Activated effector memory CD4-positive, alpha-beta T cell treated with Interleukin-2 at 50 U/mL for 16 hours (primary cell): ENCODE measurements around the gene MGST2.
"Not testable (repeated sequence)": the region's sequence is repeated elsewhere in the genome, so short reads cannot be mapped to it uniquely, and the experiment has no call there.

Source experiments
- DNase-seq: peaks from one replicate; pipeline ENCODE4 v3.0.0-alpha.2; 2020

The MGST2 gene

DNA sequence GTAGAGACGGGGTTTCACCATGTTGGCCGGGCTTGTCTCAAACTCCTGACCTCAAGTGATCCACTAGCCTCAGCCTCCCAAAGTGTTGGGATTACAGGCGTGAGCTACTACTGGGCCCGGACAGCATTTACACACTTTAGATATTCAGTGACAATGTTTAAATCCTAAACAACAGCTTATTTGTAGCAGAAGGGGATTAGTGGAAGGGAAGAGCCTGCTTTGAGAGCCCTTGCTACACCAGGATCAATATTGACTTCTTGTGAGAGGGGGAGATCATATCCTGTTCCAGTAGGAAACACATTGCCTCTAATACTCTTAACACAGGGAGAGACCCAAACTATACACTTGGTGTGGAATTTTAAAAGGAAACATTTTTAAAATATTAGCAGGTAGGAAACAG, 7.1 kb downstream of the MGST2 start:
- no peak for DNase-seq

DNA sequence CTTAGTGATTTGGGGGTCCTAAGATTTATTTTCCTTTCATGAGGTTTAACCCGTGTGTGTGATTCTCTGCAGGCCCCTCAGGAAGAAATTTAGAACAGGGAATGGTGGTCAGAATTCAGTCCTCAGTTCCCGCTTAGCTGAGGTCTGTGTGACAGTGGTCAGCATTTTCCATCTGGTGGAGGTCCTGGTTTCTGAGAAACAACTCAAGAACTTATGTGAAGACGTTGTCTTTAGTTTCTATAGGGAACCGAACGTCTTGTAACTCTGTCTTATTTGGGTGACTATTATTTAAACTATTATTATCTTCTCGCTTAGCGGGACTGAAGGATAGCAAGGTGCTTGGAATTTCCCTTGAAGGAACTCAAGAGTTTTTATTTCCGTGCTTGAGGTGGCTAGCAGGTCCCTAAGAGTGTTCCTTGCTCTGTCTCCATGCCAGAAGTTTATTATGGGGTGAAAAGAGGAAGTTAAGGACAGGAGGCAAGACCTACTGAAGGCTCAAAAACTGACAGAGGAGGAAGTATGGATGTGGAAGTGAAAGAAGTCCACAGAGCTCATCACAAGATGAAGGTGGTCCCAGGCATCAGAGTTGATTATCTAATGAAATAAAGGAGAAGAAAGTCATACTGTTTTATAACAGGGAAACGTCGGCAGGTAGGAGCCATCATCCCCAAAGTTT, 9.4 kb downstream of the MGST2 start:
- DNase-seq, result no peak

DNA sequence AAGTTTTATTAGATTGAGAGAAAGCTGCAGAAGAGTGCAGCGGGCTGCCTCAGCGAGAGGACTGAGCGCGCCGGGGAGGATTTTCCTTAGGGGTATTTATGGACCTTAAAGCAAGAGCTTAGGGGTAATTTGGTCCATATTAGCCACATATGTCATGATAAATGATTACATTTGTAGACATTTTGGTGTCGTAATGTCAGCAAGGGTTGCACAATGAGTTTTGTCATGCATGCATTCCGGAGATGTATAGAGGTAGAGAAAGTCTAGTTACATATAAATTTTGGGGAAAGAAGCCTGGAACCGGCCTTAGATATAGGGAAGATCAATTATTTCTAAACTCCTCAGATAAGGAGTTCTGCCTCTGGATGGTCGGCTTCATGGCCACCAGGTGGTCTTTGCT, 10.0 kb downstream of the MGST2 start:
- no peak for DNase-seq

DNA sequence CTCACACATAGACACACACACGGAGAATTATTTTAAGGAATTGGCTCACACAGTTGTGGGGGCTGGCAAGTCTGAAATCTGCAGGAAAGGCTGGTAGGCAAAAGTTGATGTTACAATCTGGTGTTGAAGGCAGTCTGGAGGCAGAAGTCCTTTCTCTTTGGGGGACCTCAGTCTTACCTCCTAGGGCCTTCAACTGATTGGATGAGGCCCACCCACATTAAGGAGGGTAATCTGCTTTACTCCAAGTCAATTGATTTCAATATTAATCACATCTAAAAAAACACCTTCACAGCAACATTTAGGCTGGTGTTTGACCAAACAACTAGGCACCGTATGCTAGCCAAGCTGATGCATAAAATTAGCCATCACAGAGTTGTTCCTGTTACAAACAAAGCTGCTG, 10.7 kb downstream of the MGST2 start:
- no peak for DNase-seq

DNA sequence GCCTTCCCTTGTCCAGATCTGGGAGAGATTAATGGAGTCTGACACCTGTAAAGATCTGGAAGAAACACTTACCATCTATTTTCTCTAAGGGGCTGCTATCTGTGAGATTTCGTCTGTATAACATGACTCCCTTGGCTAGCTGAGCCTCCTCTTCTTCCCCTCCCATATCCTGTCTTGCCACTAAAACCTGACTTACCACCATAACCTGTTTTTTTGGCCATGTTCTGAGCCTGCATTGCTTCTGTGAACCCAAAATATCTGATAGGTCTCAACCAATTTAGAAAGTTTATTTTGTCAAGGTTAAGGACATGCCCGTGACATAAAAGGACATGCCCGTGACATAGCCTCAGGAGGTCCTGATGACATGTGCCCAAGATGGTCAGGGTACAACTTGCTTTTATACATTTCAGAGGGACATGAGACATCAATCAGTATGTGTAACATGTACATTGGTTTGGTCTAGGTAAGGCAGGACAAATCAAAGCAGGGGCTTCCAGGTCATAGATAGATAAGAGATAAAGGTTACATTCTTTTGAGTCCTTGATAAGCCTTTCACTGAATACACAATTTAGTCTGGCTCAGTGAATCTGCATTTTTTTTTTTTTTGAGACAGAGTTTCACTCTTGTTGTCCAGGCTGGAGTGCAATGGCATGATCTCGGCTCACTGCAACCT, 11.4 kb downstream of the MGST2 start:
- DNase-seq, result no peak

DNA sequence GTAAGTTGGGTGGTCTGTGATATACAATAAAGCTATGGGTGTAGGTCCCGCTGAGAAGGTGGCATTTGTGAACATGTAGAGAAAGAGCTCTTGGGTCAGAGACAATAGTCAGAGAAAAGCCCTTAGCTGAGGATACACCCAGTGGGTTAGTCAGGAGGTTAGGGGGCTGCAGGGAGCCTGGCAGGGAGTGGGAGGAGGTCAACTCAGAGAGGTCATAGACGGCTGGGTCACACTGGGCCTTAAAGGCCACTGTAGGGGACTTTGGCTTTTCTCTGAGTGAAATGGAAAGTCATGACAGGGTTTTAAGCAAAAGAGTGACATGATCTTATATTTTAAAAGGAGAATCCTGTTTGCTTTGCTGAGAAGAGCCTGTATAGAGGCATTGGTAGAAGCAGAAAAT, 16.7 kb downstream of the MGST2 start:
- no peak for DNase-seq

DNA sequence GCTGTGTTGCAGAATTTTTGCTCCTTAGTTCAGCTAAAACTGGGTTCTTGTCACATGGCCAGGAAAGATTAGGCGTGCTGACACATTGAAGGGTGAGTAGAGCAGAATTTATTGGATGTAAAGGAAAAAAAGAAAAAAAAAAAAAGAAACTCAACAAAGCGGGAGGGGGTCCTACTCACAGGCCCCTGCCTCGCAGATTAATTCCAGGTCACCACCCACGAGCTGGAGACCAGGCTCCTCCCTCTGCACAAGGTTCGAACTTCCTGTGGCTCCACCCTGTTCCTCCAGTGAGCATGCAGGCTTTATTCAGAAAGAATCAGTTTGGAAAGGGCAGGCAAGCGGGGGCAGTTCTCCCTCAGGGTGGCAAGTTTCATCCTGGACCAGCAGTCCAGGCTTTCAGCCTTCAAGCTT, 17.1 kb downstream of the MGST2 start:
- DNase-seq, result no peak

DNA sequence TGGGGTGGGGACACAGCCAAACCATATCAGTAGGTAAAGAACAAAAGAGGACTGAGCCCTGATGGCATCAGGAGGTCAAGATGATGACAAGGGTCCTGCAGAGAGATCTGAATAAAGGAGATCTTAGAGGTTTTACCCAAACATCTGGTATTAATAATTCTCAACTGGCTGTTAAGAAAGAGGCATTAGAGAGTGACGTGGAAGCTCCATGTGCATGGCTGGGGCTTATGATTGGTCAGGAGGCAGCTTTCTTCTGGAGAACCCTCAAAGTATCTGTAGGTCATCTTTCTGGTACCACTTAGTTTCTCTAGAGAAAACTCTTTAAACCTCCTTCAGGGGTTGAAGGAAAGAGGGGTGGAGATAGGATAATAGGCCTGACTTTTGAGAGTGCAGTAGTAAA, 18.7 kb downstream of the MGST2 start:
- DNase-seq, result no peak

DNA sequence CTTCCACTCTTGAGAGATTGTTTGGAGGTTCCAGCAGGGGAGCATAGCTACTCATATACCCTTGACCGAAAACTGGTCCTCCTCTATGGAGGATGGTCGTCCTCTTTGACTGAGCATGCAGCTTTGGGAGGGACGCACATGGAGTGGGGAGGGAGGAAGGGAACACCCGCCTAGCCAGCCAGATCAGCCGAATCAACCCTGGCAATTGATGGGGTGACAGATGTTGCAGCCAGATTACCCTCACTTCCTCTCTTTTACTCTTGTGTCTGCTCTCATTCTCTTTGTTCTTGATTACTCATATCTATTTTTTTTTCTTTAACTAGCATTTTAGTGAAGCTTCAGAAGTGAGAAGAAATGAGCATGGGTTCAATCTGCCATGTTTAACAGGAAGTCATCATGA, 19.6 kb downstream of the MGST2 start:
- DNase-seq, result no peak

DNA sequence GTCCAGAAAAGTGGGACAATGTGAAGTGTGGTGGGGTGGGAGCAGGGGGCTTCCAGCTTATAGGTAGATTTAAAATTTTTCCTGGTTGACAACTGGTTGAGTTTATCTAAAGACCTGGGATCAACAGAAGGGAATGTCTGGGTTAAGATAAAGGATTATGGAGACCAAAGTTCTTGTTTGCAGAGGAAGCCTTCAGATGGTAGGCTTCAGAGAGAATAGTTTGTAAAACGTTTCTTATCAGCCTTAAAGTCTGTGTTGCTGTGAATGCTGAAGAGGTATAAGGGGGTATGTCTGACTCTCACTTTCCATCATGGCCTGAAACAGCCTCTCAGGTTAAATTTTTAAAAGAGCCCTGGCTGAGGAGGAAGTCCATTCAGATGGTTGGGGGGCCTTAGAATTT, 20.5 kb downstream of the MGST2 start:
- DNase-seq, result no peak

DNA sequence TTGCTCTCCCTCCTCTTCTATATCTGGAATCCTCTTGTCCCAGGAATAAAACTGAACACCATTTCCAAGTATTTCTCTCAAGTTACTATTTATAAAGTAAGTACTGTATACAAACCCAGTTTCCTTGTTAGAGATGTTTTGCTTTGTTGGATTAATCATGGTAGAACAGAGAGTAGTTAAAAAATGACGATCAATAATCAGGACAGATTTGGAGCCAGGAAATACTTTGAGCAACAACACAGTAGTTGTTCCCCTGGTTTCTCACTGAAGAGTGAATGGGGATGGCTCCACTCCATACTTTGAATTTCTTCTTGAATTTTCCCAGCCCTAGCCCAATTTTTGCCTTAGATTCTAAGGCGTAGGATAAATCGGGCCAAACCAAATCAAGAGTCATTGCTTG, 21.4 kb downstream of the MGST2 start:
- DNase-seq, result no peak

DNA sequence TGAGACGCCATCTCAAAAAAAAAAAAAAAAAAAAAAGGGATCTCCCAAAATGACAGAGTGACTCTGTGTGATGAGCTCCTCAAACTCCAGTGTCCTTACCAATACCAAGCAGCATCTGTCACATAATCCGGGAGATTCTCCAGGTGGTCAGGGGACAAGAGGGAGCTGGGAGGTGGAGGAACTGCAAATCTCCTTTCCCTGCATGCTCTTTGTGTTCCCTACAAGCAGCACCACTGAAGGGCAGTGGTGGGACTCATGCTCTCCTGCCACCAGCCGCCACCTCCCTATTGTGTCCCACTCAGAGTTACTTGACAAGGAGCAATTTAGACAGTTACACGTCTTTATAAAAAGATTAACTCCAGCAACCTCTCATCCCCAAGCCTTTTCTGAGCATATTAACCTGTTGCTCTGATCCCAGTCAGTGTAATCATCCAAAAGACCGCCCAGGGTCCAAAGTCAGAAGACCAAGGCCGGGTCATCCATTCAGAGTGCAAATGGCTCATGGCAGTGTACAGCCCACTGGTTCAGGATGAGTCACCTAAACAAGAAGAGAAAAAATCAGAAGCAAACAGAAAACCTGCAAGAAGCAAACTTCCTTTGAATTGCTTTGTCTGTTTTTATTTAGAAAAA, 23.6 kb downstream of the MGST2 start:
- DNase-seq, result no peak

DNA sequence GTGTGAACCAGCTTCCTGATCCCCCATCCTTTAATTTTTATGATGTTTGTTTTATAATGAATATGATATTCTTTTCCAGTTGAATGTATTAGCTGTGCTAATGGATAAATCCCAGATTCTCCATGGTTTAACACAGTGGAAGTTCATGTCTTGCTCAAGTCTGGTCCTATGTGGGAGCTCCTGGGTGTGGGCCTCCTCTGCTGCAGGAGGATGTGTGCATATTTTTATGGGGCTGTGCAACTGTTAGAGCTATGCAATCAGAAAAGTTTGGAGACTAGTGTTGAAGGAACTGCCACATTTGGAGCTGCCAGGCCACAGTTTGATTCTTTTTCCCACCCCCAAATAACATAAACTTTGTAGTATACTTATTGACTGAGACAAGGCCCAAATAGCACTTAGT, 24.8 kb downstream of the MGST2 start:
- DNase-seq, result no peak

DNA sequence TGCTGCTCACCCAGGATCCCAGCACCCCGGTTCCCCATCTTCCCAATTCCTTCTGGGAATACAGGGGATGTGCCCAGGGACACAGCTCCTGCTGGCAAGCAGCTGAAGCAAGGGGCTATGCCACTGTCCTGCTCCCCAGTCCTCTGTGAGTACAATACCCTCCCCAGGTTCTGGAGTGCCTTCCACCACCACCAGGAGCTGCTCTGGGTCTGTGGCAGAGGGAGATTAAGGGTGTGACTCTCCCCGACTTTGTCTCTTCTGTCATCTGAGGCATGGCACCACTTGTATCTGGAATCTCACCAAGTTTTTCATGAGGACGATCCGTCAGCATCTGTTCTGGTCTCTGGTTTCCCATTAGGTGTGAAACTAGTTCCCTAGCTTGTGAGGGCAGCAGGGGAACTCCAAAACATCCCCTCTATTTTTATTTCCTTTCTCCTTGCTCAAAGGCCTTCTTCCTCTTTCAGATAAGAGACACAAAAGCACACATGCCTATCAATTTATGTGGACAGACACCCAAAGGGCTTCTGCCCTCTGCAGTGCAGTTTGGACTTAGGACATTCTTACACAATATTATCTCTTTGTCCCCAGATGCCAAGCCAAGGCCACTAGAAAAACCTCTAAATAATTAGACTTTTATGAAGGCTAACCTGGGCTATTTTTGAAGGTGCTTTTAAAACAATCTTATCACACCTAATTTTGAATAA, 26.8 kb downstream of the MGST2 start:
- DNase-seq, result no peak

DNA sequence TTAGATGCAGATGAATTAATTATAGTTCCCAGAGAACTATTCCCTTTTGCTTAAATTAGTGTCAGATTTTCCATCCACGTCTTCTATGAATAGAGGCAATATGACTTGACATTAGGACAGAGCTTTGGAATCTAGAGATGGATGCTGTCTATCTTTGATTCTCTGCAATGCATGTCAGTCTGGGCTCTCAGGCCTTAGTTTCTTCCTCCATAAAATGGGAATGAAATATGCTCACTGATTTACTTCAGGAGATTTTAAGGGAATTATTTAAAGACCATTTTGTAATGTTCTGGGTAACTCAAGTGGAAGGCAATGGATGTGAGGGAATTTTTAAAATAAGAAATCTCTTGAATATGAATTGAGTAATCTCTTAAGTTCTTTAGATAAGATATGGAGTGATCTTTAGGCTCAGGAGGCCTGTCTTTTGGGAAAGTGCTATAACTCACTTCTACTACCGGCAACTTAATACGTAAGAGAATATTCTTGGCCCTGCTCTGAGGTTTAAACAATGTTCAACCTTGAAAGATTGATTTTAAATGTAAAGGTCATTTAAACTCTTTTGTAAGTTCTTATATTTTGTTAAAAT, 29.0 kb downstream of the MGST2 start:
- no peak for DNase-seq

DNA sequence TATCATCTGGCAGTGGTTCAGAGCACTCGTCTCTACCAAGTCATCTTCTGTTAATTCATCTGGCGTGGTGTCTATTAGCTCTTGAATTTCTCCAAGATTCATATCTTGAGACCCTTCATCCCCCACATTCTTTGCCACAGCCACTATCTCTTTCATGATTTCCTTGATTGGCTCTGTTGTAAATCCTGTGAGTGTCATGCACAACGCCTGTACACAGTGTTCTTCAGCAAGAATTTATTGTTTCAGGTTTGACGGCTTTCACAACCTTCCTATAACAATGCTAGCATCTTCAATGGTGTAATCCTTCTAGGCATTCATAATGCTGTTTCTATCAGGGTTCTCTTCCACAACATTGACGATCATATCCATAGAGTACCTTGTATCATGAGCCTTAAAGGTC, 30.9 kb downstream of the MGST2 start:
- no peak for DNase-seq

DNA sequence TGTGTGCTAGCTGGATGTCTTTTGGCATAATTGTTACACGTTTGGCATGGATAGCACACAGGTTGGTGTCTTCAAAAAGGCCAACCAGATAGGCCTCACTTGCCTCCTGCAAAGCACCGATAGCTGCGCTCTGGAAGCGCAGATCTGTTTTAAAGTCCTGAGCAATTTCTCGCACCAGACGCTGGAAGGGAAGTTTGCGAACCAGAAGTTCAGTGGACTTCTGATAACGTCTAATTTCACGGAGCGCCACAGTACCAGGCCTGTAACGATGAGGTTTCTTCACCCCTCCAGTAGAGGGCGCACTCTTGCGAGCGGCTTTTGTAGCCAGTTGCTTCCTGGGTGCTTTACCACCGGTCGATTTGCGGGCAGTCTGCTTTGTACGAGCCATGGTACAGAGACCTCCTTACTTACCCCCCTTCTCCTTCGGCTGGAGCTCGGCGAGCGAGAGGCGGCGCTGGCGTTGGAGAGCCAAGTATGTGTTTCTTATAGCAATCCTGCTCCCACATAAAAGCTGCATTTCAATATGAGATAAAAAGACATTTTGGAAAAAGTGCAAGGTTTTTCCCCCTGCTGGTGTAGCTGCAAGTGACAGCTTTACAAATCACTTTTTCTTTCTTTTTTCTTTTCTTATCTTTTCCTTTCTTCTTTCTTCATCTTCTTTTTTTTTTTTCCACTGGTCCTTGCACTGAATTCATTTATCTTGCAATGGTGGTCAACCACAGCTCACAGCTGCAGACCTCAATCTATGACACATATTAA, 32.7 kb downstream of the MGST2 start:
- DNase-seq, result not testable (repeated sequence)

DNA sequence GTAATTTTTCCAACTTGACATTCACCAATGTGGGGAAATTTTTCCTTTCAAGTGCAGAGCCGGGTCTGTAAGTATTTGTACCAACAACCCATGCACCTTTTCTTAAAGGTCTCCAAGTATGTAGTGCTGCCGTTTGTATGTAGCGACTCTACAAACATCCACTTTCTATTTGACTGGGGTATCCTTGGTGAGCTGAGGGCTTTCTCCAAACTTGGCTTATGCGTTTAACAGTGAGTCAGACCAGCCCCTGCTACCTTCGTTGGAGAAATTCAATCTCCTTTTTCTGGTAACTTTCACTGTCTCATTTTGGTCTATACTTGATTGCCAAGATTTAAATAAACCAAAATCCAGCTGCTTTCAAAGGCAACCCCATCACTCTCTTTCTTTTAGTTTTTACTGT, 34.9 kb downstream of the MGST2 start:
- no peak for DNase-seq

DNA sequence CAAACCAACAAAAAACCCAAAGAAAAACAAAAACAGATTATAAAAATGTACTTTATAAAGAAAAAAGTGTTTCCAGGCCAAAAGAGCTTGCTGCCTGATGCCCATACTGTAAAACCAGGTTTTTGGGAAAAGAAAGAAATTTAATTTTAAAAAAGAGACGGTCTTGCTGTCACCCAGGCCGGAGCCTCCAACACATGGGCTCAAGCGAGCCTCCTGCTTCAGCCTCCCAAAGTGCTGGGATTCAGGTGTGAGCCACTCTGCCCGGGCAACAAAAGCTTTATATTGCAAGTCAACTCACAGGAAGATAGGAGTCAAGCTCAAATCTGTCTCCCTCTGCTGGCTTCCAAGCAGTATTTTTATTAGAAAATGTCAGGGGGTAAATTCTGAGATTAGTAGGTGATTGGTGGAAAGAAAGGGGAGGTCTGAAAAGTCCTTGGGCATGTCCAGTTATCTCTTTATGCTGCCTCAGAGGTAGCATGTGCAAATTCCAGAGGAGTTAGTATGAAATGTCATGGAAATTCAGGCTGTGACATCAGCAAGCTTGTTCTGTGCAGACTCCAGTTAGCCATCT, 39.4 kb downstream of the MGST2 start:
- no peak for DNase-seq

DNA sequence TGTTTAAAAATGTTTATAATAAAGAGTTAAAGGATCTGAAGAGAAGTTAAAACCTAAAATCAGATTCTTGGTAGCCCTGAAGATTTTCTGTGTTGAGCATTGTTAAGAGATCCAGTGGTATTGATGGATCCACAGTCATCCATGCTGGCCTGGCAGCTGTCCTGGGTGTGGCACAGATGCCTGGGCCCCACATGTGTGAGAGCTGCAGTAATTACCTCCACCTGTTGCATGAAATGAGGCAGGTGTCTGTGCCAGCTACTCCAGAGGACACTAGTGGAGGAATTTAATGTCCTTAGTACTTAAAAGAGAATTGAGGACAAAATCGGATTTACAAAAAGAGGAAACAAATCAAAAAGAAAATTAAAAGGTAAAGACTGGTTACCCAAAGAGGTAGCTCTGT, 44.0 kb downstream of the MGST2 start:
- DNase-seq, result no peak

DNA sequence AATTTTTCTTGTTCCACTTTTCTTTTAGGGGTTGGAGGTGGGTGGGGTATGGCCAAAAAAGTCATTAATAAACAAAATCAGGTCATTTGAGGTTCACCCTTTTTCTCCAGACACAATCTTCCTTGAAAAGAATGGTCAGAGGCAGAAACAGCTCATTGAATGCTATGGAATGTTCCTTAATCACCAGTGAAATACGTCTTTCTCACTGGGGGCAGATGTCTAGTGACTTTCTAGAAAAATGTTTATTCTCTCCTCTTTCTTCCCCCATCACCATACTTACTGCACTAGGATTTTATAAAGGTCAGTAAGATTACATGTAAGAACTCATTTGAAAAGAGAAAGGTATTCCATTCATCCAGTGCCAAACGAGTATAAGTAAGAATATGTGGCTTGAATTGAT, 44.5 kb downstream of the MGST2 start:
- no peak for DNase-seq

DNA sequence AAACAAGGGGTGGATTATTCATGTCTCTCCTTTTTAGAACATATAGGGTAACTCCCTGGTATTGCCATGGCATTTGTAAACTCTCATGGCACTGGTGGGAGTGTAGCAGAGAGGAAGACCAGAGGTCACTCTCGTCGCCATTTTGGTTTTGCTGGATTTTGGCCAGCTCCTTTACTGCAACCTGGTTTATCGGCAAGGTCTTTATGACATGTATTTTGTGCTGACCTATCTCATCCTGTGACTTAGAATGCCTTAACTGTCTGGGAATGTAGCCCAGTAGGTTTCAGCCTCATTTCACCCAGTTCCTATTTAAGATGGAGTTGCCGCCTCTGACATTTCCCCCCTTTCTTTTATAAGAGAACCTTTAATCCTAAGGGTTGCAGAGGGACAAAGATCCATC, 45.8 kb downstream of the MGST2 start:
- no peak for DNase-seq
